Stomach (tissue), 9 donors: ENCODE results near the gene SPINK1. TPM values are rescaled to one million over a fixed set of nuclear protein-coding genes. Genes with fewer than 3 reads are reported as not detected.
"Not testable (repeated sequence)": the region's sequence is repeated elsewhere in the genome, so short reads cannot be mapped to it uniquely, and the experiment has no call there.

Experiments
- DNase-seq, 2 donors: peaks; one replicate each; pipeline versions ENCODE4 v3.0.0 to v3.0.0-alpha.2; 2013 to 2019
- H3K27ac ChIP-seq, 5 donors: fragments of 200-600 bp in 4 of 5; sonication (generic) in 4 of 5; one replicate each; pipeline ENCODE4 v1.5.1; 2013 to 2019; ENCODE audit warnings: mild to moderate bottlenecking in 1 of 5, moderate library complexity in 1 of 5
- H3K27me3 ChIP-seq, 3 donors: fragments of 200-600 bp; sonication (generic); one replicate each; pipeline ENCODE4 v1.5.1; 2017 to 2019; ENCODE audit warnings: mixed run types in 1 of 3
- H3K36me3 ChIP-seq, 4 donors: fragments of 200-600 bp; sonication (generic); 1 replicate in 3 of 4; 2 replicates in 1 of 4; pipeline ENCODE4 v1.5.1; 2016 to 2019
- H3K4me1 ChIP-seq, 4 donors: fragments of 200-600 bp; sonication (generic); one replicate each; pipeline ENCODE4 v1.5.1; 2016 to 2019
- H3K4me3 ChIP-seq, 4 donors: fragments of 200-600 bp; sonication (generic) in 3 of 4; one replicate each; pipeline ENCODE4 v1.5.1; 2016 to 2019; ENCODE audit warnings: mild to moderate bottlenecking in 1 of 4
- H3K9me3 ChIP-seq, 4 donors: fragments of 200-600 bp; sonication (generic); one replicate each; pipeline ENCODE4 v1.5.1; 2016 to 2019
- CTCF ChIP-seq, 7 experiments: fragments of 450-650 bp in 4 of 7; fragments of 200-600 bp in 3 of 7; sonication (generic) in 3 of 7; IDR thresholded peaks; one replicate each; pipeline ENCODE4 v1.5.1; 2016 to 2019; ENCODE audit warnings: antibody characterized with exemption in 7 of 7, control low read depth in 2 of 7, mild to moderate bottlenecking in 1 of 7
- EP300 ChIP-seq: sonication (generic); formaldehyde crosslinking; IDR thresholded peaks from one replicate; pipeline ENCODE4 v1.6.1; 2017; ENCODE audit warnings: antibody characterized with exemption
- POLR2A ChIP-seq, 4 donors: fragments of 450-650 bp; IDR thresholded peaks; one replicate each; pipeline ENCODE4 v1.6.1; 2016; ENCODE audit warnings: antibody characterized with exemption in 4 of 4, control low read depth in 2 of 4, mild to moderate bottlenecking in 1 of 4, moderate library complexity in 1 of 4
- POLR2AphosphoS5 ChIP-seq, 3 donors: sonication (generic); formaldehyde crosslinking; IDR thresholded peaks; one replicate each; pipeline ENCODE4 v1.6.1; 2016; ENCODE audit warnings: antibody characterized with exemption in 3 of 3
- WGBS, 5 donors: extraction: QIAGEN DNeasy Blood & Tissue Kit in 3 of 5; methylation state at CpG; one replicate each; pipeline versions ENCODE4 v1.1.5 to v1.1.7; 2013 to 2018; 5-methylcytosine and 5-hydroxymethylcytosine counted together
- intact Hi-C: fragments of 100-400 bp; cut with DNase I; formaldehyde crosslinking; loops from one replicate; pipeline ENCODE4 v1.15.1; 2023; ENCODE audit warnings: low total_unique reads
- polyA plus RNA-seq, 3 donors: library from polyadenylated mRNA; stranded (reverse); fragments of 200-250 nt; gene quantifications; one replicate each; pipeline ENCODE4 v1.2.3, GENCODE V29; 2013
- total RNA-seq, 5 donors: library from RNA; depleted of rRNA; stranded (reverse); fragments of >200 nt; gene quantifications; one replicate each; pipeline versions ENCODE4 v1.1.0 to v1.2.3, GENCODE V29; 2014 to 2016
- donor health status: healthy with polysubstance abuse.
- donor health status: Bipolar disorder and iron deficiency.
- donor health status: healthy.

Gene SPINK1
- total and polyA plus RNA-seq, 8 donors: 2.6 to 6,952 (median 1,809) TPM

DNA sequence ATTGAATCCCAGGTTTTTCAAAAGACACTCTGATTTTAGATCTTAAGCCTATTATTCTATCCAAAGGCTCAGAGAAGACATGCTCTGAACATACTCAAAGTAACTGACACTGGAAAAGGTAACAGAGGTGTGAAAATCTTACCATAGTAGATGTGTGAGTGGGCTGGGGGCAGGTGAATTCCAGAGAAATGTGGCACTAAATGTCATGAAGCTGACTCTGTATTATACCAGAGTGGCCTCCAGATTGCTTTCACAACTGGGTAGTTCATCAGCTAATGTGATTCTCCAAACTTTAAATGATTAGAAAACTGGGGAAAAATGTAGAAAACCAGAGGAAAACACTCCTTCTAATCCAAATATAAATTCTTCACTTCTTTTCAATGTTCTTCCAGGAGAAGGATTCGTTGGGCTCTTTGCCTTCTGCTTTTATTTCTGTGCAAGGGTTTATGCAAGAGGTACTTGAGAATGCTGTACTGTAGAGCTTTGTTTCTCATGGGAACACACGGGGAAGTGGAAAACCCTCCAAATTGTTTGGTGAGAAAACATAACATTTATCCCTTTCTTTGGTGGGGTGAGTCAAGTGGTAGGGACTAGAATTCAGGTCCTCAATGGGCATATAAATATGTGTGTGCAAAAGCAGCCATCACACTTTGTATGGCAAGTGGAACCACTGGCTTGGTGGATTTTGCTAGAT lies 46.7 kb upstream of the SPINK1 start, which contains the start of gene SCGB3A2:
TSS of gene SCGB3A2 (plus strand) at position 646 of the 694 bp plus-strand sequence. CDS start 93 bp downstream, outside the sequence.
- intact Hi-C loops: no loop called here
- Histone ChIP-seq H3K9me3 (no peaks in the 10 kb centered on the region), H3K27ac (no peak within 1 kb of the TSS), H3K36me3 (no peaks in the 10 kb centered on the region), H3K27me3 (no peaks in the 10 kb centered on the region), H3K4me3 (no peak within 1 kb of the TSS), H3K4me1 (peaks cover 0 to 6% (median 0%) of the 10 kb centered on the region in 4 donors)
- DNase-seq: no peak
- 61 to 72% (median 69%) methylated on average over 2 of the region's 2 CpGs for WGBS, 5 donors
- TF ChIP-seq POLR2A (IDR thresholded peaks at IDR 0.05) (no peak), EP300 (no peak), POLR2AphosphoS5 (IDR thresholded peaks at IDR 0.05) (no peak), CTCF (IDR thresholded peaks at IDR 0.05) (no peak)

GRCh38 chr5:147876626-147877025 lies 45.2 kb upstream of the SPINK1 start:
- WGBS, 5 donors: 25 to 58% (median 33%) methylated on average over 2 of the region's 2 CpGs
- intact Hi-C loops: no loop called here

DNA sequence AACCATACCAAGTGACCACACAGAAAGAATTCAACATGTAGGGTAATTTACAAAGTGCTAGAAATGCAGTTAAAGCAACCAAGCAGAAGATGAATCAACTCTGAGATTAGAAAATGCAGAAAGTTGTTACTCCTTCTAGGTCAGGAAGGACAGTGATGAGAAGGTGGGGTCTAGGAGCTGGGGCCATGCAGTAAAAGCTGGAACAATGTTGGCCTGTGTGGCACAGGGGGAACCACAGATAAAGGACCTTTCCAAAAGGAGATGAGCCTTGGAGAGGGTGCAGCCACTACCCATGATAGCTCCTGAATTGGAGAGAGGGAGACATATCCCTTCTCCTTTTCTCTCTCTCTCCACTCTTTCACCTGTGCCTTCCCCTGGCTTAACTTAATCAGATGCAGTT lies 44.7 kb upstream of the SPINK1 start:
- no peaks in the 10 kb centered on the region for H3K4me1 ChIP-seq
- TF ChIP-seq CTCF (IDR thresholded peaks at IDR 0.05) (no peak), POLR2A (IDR thresholded peaks at IDR 0.05) (no peak), EP300 (no peak), POLR2AphosphoS5 (IDR thresholded peaks at IDR 0.05) (no peak)
- H3K9me3 ChIP-seq: no peaks in the 10 kb centered on the region
- intact Hi-C loops: no loop called here
- no peak overlapping the region for H3K4me3 ChIP-seq
- DNase-seq: no peak
- no peak overlapping the region for H3K27ac ChIP-seq
- no peaks in the 10 kb centered on the region for H3K36me3 ChIP-seq
- no peaks in the 10 kb centered on the region for H3K27me3 ChIP-seq

More at GRCh38 chr5:147876626-147877025, 45.2 kb upstream of the SPINK1 start:
- TF ChIP-seq CTCF (IDR thresholded peaks at IDR 0.05) (no peak), POLR2A (IDR thresholded peaks at IDR 0.05) (no peak), EP300 (no peak), POLR2AphosphoS5 (IDR thresholded peaks at IDR 0.05) (no peak)
- Histone ChIP-seq H3K27me3 (no peaks in the 10 kb centered on the region), H3K27ac (no peak overlapping the region), H3K9me3 (no peaks in the 10 kb centered on the region), H3K4me1 (no peaks in the 10 kb centered on the region), H3K4me3 (no peak overlapping the region), H3K36me3 (no peaks in the 10 kb centered on the region)
- no peak for DNase-seq

DNA sequence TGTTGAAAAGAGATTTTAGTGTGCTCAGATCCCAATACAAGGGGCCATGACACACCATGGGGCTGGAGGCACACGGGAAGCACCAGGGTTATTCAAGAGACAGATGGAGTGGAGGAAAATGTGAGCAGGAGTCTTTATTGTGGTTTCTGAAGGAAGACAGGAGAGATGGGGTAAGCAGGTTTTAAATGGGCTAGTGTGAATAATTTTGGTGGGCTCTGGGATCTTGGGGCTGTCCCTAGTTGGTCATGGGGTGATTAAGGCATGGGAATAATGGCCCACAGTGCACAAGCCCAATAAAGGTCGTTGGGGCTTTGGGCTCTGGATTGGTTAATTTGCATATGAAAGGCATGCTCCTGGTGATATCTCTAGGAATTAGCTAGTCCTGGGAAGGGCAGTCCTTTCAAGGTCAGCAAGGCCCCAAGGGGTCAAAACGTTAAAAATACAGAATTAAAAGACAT lies 43.5 kb upstream of the SPINK1 start:
- H3K4me1 ChIP-seq: no peaks in the 10 kb centered on the region
- no peaks in the 10 kb centered on the region for H3K36me3 ChIP-seq
- 34 to 46% (median 39%) methylated on average over 3 of the region's 3 CpGs for WGBS, 5 donors
- TF ChIP-seq EP300 (no peak), POLR2AphosphoS5 (IDR thresholded peaks at IDR 0.05) (no peak), CTCF (IDR thresholded peaks at IDR 0.05) (no peak), POLR2A (IDR thresholded peaks at IDR 0.05) (no peak)
- no peaks in the 10 kb centered on the region for H3K27me3 ChIP-seq
- intact Hi-C loops: no loop called here
- H3K27ac ChIP-seq: no peak overlapping the region
- H3K9me3 ChIP-seq: no peaks in the 10 kb centered on the region
- no peak for DNase-seq
- H3K4me3 ChIP-seq: no peak overlapping the region

GRCh38 chr5:147874118-147874875 lies 42.8 kb upstream of the SPINK1 start:
- H3K4me3 ChIP-seq, H3K36me3 ChIP-seq, H3K27ac ChIP-seq, intact Hi-C loops, H3K4me1 ChIP-seq, H3K9me3 ChIP-seq, DNase-seq, H3K27me3 ChIP-seq: not testable (repeated sequence)
- 69 to 95% (median 90%) methylated on average over 4 to 8 of the region's 8 CpGs for WGBS, 5 donors

GRCh38 chr5:147872744-147873435 lies 41.4 kb upstream of the SPINK1 start:
- H3K27me3 ChIP-seq, DNase-seq, H3K4me3 ChIP-seq, H3K27ac ChIP-seq, H3K36me3 ChIP-seq, intact Hi-C loops, H3K9me3 ChIP-seq, H3K4me1 ChIP-seq: not testable (repeated sequence)
- WGBS, 5 donors: 89 to 96% (median 90%) methylated on average over 16 of the region's 16 CpGs
